ENCODE data around the gene BMPER. TPM values are rescaled to one million over a fixed set of nuclear protein-coding genes. Genes with fewer than 3 reads are reported as not detected.

The BMPER gene
- polyA plus RNA-seq, 1 of the 3 experiments (the other 2 are of a cell fraction): 20.0 TPM

DNA sequence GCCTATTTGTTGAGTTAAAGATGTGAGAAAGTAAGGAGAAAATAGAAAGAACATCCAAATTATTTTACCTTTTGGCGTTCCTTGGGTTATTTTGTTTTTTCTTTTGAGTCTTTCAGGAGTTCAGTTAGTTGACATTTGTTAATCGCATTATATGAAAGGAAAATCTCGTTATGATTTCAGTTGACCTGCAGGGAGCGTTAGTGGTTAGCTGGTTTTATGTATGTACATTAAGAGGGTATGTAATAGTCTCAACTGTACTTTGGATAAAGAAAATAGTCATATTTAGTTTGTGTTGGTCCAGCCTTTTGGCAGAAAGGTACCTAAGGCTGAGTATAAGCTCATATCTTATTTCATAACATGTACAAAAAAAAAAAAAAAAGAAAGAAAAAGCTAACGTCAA lies 4.0 kb downstream of the BMPER start:
- TF ChIP-seq ELF1 (IDR thresholded peaks at IDR 0.05) (no peak), TAF1 (IDR thresholded peaks at IDR 0.05; ENCODE audit: borderline replicate concordance, low read depth, low read length) (no peak), YY1 (IDR thresholded peaks at IDR 0.05; ENCODE audit: low read depth) (no peak), RXRA (IDR thresholded peaks at IDR 0.05; ENCODE audit: borderline replicate concordance, low read depth) (no peak), POLR2AphosphoS5 (IDR thresholded peaks at IDR 0.05; ENCODE audit: low read depth, low read length) (no peak), NFIC (IDR thresholded peaks at IDR 0.05; ENCODE audit: borderline replicate concordance) (no peak), SIN3A (IDR thresholded peaks at IDR 0.05; ENCODE audit: borderline replicate concordance, low read depth, low read length) (no peak), TEAD4 (IDR thresholded peaks at IDR 0.05; ENCODE audit: borderline replicate concordance, insufficient read depth) (no peak), MXI1 (IDR thresholded peaks at IDR 0.05; ENCODE audit: low read depth, low read length) (no peak), FOXM1 (IDR thresholded peaks at IDR 0.05; ENCODE audit: low read depth) (peak; percentile 19; the same call in 1 of the 2 replicates), GABPA (IDR thresholded peaks at IDR 0.05; ENCODE audit: low read depth) (no peak), CHD2 (IDR thresholded peaks at IDR 0.05; ENCODE audit: low read length, partially characterized antibody) (no peak), FOXJ3 (CRISPR knock-in tag; IDR thresholded peaks at IDR 0.05) (no peak), RAD21 (IDR thresholded peaks at IDR 0.05; ENCODE audit: low read length) (peak; percentile 45), MEF2A (IDR thresholded peaks at IDR 0.05; ENCODE audit: borderline replicate concordance, low read depth) (no peak), SMC3 (IDR thresholded peaks at IDR 0.05; ENCODE audit: low read depth, low read length) (peak; percentile 29; the same call in 1 of the 2 replicates), EZH2phosphoT487 (IDR thresholded peaks at IDR 0.05; ENCODE audit: borderline replicate concordance, low read depth) (no peak), RCOR1 (IDR thresholded peaks at IDR 0.05; ENCODE audit: low read length) (no peak), TCF12 (IDR thresholded peaks at IDR 0.05) (no peak)
- TF ChIP-seq, protein P1, sequence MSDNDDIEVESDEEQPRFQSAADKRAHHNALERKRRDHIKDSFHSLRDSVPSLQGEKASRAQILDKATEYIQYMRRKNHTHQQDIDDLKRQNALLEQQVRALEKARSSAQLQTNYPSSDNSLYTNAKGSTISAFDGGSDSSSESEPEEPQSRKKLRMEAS (IDR thresholded peaks at IDR 0.05; ENCODE audit: low read depth): no peak
- TF ChIP-seq, protein P2, sequence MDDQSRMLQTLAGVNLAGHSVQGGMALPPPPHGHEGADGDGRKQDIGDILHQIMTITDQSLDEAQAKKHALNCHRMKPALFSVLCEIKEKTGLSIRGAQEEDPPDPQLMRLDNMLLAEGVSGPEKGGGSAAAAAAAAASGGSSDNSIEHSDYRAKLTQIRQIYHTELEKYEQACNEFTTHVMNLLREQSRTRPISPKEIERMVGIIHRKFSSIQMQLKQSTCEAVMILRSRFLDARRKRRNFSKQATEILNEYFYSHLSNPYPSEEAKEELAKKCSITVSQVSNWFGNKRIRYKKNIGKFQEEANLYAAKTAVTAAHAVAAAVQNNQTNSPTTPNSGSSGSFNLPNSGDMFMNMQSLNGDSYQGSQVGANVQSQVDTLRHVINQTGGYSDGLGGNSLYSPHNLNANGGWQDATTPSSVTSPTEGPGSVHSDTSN (IDR thresholded peaks at IDR 0.05): no peak
- TF ChIP-seq, protein P3, sequence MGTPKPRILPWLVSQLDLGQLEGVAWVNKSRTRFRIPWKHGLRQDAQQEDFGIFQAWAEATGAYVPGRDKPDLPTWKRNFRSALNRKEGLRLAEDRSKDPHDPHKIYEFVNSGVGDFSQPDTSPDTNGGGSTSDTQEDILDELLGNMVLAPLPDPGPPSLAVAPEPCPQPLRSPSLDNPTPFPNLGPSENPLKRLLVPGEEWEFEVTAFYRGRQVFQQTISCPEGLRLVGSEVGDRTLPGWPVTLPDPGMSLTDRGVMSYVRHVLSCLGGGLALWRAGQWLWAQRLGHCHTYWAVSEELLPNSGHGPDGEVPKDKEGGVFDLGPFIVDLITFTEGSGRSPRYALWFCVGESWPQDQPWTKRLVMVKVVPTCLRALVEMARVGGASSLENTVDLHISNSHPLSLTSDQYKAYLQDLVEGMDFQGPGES (IDR thresholded peaks at IDR 0.05; ENCODE audit: low read depth, low read length): no peak
- TF ChIP-seq, protein P4, sequence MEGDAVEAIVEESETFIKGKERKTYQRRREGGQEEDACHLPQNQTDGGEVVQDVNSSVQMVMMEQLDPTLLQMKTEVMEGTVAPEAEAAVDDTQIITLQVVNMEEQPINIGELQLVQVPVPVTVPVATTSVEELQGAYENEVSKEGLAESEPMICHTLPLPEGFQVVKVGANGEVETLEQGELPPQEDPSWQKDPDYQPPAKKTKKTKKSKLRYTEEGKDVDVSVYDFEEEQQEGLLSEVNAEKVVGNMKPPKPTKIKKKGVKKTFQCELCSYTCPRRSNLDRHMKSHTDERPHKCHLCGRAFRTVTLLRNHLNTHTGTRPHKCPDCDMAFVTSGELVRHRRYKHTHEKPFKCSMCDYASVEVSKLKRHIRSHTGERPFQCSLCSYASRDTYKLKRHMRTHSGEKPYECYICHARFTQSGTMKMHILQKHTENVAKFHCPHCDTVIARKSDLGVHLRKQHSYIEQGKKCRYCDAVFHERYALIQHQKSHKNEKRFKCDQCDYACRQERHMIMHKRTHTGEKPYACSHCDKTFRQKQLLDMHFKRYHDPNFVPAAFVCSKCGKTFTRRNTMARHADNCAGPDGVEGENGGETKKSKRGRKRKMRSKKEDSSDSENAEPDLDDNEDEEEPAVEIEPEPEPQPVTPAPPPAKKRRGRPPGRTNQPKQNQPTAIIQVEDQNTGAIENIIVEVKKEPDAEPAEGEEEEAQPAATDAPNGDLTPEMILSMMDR (IDR thresholded peaks at IDR 0.05): peak; percentile 67
- TF ChIP-seq, protein P5, sequence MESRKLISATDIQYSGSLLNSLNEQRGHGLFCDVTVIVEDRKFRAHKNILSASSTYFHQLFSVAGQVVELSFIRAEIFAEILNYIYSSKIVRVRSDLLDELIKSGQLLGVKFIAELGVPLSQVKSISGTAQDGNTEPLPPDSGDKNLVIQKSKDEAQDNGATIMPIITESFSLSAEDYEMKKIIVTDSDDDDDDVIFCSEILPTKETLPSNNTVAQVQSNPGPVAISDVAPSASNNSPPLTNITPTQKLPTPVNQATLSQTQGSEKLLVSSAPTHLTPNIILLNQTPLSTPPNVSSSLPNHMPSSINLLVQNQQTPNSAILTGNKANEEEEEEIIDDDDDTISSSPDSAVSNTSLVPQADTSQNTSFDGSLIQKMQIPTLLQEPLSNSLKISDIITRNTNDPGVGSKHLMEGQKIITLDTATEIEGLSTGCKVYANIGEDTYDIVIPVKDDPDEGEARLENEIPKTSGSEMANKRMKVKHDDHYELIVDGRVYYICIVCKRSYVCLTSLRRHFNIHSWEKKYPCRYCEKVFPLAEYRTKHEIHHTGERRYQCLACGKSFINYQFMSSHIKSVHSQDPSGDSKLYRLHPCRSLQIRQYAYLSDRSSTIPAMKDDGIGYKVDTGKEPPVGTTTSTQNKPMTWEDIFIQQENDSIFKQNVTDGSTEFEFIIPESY (IDR thresholded peaks at IDR 0.05; ENCODE audit: borderline replicate concordance, low read depth): no peak
- Histone ChIP-seq H3K27me3 (ENCODE audit: insufficient read depth) (no peaks in the 10 kb centered on the region), H3F3A (replicated peaks; ENCODE audit: insufficient read depth) (peaks cover 6% of the 10 kb centered on the region), H3K27ac (ENCODE audit: low read depth in 2 of 2, low read length in 1 of 2) (peak overlapping the region in 1 of 2 experiments; percentile 36; a peak in 2 of 4 replicates), H3K36me3 (replicated peaks in 1 of 2; ENCODE audit: control insufficient read depth in 1 of 2, insufficient read depth in 2 of 2, low read length in 1 of 2) (no peaks in the 10 kb centered on the region), H3K9me2 (no peaks in the 10 kb centered on the region), H2AFZ (ENCODE audit: low read depth) (peak overlapping the region; percentile 11; the same call in 1 of the 2 replicates), H3K4me3 (ENCODE audit: low read depth in 2 of 2, low read length in 1 of 2) (no peak overlapping the region), H4K20me1 (ENCODE audit: insufficient read depth) (no peaks in the 10 kb centered on the region), H3K9ac (peak overlapping the region; percentile 18; the same call in 1 of the 2 replicates), H3K4me1 (ENCODE audit: control insufficient read depth in 1 of 2, insufficient read depth in 2 of 2, low read depth in 1 of 2, low read length in 1 of 2) (peaks cover 12 to 13% of the 10 kb centered on the region in 2 experiments; a peak in 2 of 4 replicates), H3K79me2 (ENCODE audit: insufficient read depth) (peaks cover 3% of the 10 kb centered on the region; the same call in 1 of the 2 replicates), H3K9me3 (no peaks in the 10 kb centered on the region), H3K4me2 (peak overlapping the region; percentile 17; the same call in 1 of the 2 replicates)
- POLR2A ChIA-PET: no interaction called here
- CTCF ChIA-PET: interaction anchor here (0.8 to 8.6 kb wide), 13 partner anchors 12 to 724 kb away, joined by 3 to 97 read pairs (median 5); no protein-coding TSS in a partner anchor
- DNase-seq: no peak
- WGBS (ENCODE audit: low lambda C conversion rate): 27% methylated on average over 5 of the region's 5 CpGs
